Measurements from ENCODE around the gene BTG4.

The BTG4 gene

DNA sequence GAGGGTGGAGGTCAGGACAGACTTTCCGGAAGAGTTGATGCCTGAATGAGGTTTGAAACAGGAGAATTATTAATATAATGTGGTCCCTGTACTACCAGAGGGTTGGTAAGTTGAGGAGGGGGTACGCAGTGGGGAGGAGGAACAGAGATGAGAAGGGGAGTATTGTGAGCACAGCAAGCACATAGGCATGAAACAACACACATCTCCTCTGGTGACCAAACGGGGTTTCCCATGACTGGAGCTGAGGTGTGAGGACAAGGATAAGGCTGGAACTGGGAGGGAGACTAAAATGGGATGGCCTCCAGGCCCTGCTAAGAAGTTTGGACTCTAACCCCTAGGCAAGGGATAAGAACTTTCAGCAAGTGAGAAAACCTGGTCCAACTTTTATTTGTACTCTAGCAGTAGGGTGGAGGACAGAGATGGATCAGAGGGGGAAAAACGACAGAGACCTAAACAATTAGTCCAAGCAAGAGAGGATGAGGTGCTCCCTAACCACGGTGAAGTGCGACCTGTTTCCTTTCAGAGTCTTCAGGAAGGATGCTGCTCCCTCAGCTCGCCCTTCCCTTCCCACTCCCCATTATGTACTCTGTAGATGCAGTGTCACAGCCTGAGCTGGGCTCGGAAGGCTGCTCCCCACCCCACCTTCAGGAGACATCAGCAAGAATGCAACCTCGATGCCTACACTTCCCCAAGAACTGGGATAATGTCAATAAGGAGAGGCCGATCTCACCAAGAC, 59.2 kb downstream of the BTG4 start:
- no peak for DNase-seq

DNA sequence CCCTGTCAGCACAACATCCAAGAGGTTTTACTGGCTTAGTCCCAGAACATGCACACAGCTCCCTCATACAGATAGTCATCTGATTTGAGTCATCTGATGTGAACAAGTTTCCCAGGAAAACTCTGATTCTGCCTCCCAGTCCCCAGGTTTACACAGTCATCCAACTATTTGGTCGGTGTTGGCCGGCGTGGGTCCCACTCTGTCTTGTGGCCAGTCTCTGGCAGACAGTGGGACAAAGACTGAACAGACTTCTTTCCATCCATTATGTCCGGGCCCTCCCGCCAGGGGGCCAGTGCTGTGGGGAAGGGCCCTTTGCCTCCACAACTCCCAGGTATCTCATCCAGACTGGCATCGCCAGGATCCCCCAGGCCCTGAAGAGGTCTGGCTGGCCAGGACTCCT, 60.0 kb downstream of the BTG4 start:
- DNase-seq, result no peak

DNA sequence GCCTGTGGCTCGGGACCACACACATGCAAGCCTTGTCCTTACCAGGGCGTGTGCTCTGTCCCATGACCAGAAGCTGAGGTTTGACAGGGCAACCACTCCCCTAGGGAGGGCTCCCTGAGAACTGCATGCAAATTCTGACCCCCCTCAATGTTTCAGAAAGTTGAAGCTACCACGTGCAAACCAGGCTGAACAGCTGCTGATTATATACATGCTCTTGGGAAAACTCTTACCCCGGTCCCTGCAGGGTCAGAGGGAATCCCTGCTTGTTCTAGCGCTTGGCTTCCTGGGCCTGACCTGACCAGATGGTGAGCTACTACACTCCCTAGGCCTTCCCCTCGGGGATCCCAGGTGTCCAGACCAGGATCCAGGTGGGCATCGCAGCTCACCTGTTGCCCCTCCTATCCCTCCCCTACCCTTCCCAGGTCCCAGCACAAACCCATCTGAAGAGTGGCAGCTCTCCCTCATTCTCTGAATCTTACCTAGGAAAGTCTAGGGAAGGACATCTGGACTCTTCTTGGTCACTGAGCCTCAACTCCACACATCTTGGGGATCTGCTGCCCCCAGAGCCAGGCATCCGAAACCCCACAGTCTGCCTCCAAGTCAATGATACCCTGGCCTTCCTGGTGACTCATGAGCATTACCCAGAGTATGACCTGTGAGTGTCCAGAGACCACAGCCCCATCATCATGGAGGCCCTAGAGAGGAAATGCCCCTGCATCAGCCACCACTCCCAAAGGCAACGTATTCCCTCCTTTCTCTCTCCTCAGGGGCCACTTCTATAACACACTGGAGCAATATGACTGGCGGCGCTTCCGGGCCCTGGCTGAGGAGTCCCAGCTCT, 61.5 kb downstream of the BTG4 start:
- DNase-seq, result no peak

DNA sequence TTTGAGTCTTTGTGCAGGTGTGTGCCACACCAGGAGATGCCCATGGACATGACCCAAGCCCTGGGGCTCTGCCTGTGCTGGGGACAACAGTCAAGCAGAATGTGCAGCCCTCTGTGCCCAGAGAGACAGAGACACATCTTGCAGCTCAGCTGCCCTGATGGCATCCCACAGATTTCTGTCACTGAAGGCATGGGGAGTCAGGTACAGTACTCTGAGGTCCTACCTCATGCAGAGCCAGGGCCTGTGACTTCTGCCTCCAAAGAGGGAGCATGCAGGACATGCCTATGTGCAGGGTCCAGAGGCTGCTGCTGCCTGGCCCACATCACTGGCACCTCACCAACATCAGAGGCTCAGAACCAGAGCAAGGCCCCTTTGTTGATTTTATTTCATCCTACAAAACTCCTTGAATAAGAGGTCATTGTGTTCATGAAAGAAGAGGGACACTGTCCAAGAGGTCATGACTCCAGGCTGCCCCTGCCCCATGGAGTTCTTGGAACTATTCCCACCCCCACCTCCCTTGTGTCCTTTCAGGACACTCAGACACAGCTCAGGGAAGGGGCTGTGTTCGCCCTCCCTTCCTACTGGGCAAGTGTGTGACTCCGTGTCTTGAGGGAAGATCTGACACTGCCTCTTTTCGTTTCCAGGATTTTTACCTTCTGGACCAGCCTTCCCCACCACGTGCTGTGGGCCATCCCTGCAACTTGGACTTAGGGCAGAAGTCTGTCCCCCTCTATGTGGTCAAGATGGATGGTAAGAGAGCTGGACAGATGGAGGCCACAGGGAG, 62.3 kb downstream of the BTG4 start:
- no peak for DNase-seq

DNA sequence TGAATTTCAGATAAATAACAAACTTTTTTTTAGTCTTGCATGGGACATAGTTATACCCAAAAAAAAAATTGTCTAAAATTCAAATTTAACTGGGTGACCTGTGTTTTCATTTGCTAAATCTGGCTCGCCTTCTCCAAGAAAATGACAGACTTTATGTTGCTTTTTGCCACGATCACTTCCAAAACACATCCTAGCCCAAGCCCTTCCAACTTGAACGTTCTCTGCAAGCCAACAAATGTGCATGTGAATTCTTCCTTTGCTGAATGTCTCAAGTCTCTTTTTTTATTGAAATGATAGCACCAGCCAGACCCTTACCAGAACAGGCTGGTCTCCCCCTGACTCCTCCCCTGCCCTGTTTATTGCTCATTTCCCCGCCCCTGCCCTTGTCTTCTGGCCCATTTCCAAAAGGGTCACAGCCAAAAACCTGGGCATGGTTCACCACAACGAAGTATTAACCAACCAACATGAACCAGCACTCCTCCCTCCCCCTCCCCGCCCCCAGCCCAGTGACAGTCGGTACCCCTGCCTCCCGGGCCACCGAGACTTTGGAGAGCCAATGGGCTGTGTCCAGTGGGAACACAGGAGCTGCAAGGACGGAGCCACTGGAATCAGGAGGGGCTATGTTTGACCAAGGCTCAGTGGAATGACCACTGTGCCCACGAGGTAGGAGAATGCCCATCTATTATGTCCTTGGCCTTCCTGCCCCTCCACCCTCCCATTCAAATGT, 63.2 kb downstream of the BTG4 start:
- DNase-seq, result no peak

DNA sequence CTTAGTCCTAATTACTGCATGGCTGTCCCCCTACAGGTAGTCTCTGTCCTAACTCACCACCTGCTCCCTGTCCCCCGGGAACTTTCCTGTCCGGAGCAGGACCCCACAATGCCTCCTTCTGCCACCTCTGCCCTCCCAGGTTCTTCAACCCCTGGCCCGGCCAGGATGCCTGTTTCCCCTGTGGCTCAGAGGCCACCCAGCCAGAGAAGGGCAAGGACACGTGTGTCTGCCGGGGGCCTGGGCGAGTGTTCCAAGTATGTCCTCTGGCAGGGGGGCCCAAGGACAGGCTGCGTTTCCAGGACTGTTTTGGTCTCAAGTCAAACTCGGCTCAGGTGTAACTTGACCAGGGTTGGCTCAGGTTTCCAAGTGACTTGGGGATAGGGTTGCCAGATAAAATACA, 63.8 kb downstream of the BTG4 start:
- no peak for DNase-seq

DNA sequence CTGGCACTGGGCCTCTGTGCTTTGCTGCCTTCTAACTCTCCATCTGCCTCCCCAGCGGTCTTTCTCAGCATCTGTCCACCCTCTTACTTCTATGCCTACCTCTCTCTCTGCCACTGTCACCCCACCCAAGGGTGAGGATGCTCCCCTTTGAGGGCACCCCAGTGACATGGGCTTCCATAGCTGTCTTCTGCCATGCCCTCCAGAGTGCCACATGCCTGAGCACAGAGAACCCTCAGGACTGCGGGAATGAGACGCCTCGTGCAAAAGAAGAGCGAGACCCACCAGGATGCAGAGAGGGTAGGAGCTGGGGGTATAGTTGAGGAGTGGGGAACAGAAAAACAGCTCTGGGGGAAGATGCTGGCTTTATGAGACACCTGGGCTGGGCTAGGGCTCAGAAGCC, 64.3 kb downstream of the BTG4 start:
- DNase-seq, result no peak

DNA sequence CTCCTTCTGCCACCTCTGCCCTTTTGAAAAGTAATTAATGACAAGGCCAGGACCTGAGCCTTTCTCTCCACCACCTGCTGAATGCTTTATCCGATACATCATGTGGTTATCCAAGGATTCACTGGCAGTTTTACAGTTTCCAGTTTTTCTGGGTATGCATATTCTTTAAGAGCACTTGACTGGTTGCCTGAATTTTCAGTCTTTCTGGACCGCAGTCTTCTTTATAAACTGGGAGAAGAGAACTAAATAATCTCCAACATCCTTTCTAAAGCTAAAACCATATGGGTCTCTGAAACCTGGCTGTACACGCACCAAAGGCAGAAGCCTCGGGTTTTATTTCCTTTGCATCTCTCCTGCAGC, 65.1 kb downstream of the BTG4 start:
- DNase-seq, result no peak

DNA sequence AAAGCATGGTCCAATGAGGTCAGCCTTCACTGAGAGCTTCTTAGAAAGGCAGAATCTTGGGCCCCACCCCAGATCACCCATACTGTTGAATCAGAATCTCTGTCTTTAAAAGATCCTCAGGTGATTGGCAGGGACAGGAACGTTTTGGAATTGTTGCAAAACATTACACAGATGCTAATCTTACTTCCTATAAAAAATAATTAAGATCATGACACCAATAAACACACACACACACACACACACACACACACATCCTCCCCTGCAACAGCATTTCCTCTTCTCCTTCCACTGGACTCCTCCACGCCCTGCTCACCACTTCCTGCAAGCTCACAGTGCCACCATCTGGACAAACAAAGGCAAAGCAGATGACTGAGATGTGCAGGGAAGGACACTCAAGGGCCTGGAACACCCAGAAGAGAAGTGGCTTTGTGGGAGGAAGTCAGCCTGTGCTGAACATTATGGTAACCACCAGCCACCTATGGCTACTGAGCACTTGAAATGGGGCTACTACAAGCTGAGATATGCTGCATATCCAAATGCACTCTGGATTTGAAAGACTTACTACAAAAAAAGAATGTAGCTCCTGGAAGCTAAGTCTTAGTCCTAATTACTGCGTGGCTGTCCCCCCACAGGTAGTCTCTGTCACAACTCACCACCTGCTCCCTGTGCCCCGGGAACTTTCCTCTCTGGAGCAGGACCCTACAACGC, 65.6 kb downstream of the BTG4 start:
- DNase-seq, result peak; percentile 62

DNA sequence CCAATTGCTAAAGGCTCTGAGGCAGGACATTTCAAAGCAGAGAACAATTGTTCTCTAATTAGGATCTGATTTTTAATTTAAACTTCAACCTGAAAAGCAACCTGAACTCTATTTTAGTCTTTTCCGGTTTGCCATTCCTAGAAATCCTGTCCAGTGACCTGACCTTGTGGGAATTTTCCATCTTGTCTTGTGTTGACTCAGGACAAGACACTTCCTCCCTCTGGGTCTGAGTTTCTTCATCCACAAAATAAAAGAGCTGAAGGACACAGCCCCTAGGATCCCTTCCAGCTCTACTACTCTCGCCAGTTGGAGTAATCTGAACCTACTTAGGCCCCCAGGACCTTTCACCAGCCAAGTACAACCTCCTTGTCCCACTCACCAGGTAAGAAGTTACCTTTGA, 66.6 kb downstream of the BTG4 start:
- no peak for DNase-seq

Data from T-helper 9 cell (primary cell).